Tibial nerve (tissue), 4 donors: ENCODE results near the gene AKNA.

ENCODE experiments used
- EP300 ChIP-seq, 2 donors: sonication (generic); formaldehyde crosslinking; IDR thresholded peaks; one replicate each; pipeline ENCODE4 v1.6.1; 2017; ENCODE audit warnings: antibody characterized with exemption in 2 of 2, mild to moderate bottlenecking in 1 of 2
- POLR2A ChIP-seq, 2 donors: fragments of 450-650 bp; IDR thresholded peaks; one replicate each; pipeline ENCODE4 v1.6.1; 2017; ENCODE audit warnings: antibody characterized with exemption in 2 of 2, mild to moderate bottlenecking in 2 of 2, moderate library complexity in 2 of 2
- TF ChIP-seq, protein P1 (sequence below), 5 experiments: fragments of 200-600 bp in 3 of 5; fragments of 450-650 bp in 2 of 5; sonication (generic) in 3 of 5; IDR thresholded peaks; one replicate each; pipeline ENCODE4 v1.5.1; 2016 to 2019; ENCODE audit warnings: antibody characterized with exemption in 5 of 5, mild to moderate bottlenecking in 3 of 5, moderate library complexity in 2 of 5

DNA sequence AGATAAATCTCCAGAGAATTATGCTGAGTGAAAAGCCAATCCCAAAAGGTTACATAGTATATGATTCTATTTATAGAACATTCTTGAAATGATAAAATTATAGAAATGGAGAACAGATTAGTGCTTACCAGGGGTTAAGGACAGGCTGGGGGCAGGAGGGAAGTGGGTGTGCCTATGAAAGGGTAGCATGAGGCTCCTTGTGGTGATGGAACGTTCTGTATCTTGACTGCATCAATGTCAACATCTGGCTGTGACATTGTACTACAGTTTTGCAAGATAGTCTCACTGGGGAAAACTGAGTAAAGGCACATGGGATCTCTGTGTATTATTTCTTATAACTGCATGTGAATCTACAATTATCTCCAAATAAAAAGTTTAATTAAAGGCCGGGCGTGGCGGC is 35.9 kb downstream of the AKNA start:
- TF ChIP-seq EP300 (IDR thresholded peaks at IDR 0.05) (peak; percentile 69 to 81), POLR2A (IDR thresholded peaks at IDR 0.05) (no peak)
- TF ChIP-seq, protein P1, sequence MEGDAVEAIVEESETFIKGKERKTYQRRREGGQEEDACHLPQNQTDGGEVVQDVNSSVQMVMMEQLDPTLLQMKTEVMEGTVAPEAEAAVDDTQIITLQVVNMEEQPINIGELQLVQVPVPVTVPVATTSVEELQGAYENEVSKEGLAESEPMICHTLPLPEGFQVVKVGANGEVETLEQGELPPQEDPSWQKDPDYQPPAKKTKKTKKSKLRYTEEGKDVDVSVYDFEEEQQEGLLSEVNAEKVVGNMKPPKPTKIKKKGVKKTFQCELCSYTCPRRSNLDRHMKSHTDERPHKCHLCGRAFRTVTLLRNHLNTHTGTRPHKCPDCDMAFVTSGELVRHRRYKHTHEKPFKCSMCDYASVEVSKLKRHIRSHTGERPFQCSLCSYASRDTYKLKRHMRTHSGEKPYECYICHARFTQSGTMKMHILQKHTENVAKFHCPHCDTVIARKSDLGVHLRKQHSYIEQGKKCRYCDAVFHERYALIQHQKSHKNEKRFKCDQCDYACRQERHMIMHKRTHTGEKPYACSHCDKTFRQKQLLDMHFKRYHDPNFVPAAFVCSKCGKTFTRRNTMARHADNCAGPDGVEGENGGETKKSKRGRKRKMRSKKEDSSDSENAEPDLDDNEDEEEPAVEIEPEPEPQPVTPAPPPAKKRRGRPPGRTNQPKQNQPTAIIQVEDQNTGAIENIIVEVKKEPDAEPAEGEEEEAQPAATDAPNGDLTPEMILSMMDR (IDR thresholded peaks at IDR 0.05), result no peak
